BJ (cell line): Measurements from ENCODE around the gene EN2. TPM values are rescaled to one million over a fixed set of nuclear protein-coding genes. Genes with fewer than 3 reads are reported as not detected.
"Not testable (repeated sequence)": the region's sequence is repeated elsewhere in the genome, so short reads cannot be mapped to it uniquely, and the experiment has no call there.

Experiments
- CTCF ChIA-PET: fragments of 350-600 bp; formaldehyde crosslinking; extraction: SDS; loops from one replicate; lab custom pipeline; 2021; ENCODE audit warnings: antibody characterized with exemption, inconsistent platforms; lab: Yijun Ruan, JAX
- POLR2A ChIA-PET: fragments of 300-600 bp; sonication (Branson Sonifier 250); formaldehyde crosslinking; extraction: SDS; loops from one replicate; lab custom pipeline; 2021; ENCODE audit warnings: antibody characterized with exemption; lab: Charles Lee
- DNase-seq: peaks from one replicate; pipeline ENCODE4 v3.0.0-alpha.2; 2011; ENCODE audit warnings: low read depth
- H3K27me3 ChIP-seq: 2 replicates; pipeline ENCODE4 v1.6.0; 2011; ENCODE audit warnings: low read length; ENCODE audit not compliant: control insufficient read depth, insufficient read depth
- H3K36me3 ChIP-seq: 2 replicates; pipeline ENCODE4 v1.5.1; 2011; ENCODE audit warnings: low read length; ENCODE audit not compliant: control insufficient read depth, insufficient read depth
- H3K4me3 ChIP-seq: 2 replicates; pipeline ENCODE4 v1.5.1; 2011; ENCODE audit warnings: low read depth, mild to moderate bottlenecking, control low read depth, low read length
- CTCF ChIP-seq: IDR thresholded peaks from 2 replicates; pipeline ENCODE4 v1.5.1; 2011; ENCODE audit warnings: low read depth, mild to moderate bottlenecking, control low read depth, inconsistent platforms, low read length, moderate library complexity; ENCODE audit not compliant: insufficient read depth
- polyA plus RNA-seq: library from polyadenylated mRNA; depleted of rRNA; stranded (reverse); fragments of >200 nt; gene quantifications from 2 replicates; pipeline ENCODE4 v1.2.3, GENCODE V29; 2011

EN2 gene
- polyA plus RNA-seq, 1 experiment = not detected

GRCh38 chr7:155439311-155440017, 18.5 kb upstream of the EN2 start:
- DNase-seq = no peak
- H3K4me3 ChIP-seq = no peak overlapping the region
- ChIA-PET POLR2A (no interaction called here), CTCF (no interaction called here)
- 0 out of 2 replicates have a peak, but pooled peaks cover 2% of the 10 kb centered on the region for H3K27me3 ChIP-seq
- no peaks in the 10 kb centered on the region for H3K36me3 ChIP-seq
- TF ChIP-seq CTCF = no peak

- CTCF ChIA-PET = no interaction called here
- POLR2A ChIA-PET = no interaction called here
- H3K27me3 ChIP-seq = 0 out of 2 replicates have a peak, but pooled peaks cover 2% of the 10 kb centered on the region
Measured at GRCh38 chr7:155440018-155440410, 17.9 kb upstream of the EN2 start.

GRCh38 chr7:155441856-155442255, 16.1 kb upstream of the EN2 start:
- POLR2A ChIA-PET = no interaction called here
- CTCF ChIA-PET = no interaction called here
- Histone ChIP-seq H3K36me3 (no peaks in the 10 kb centered on the region), H3K27me3 (0 out of 2 replicates have a peak, but pooled peaks cover 2% of the 10 kb centered on the region), H3K4me3 (no peak overlapping the region)
- no peak for TF ChIP-seq CTCF
- no peak for DNase-seq

More at GRCh38 chr7:155440018-155440410, 17.9 kb upstream of the EN2 start:
- no peak overlapping the region for H3K4me3 ChIP-seq
- H3K36me3 ChIP-seq = no peaks in the 10 kb centered on the region
- no peak for DNase-seq
- TF ChIP-seq CTCF = no peak

GRCh38 chr7:155444746-155445145, 13.2 kb upstream of the EN2 start:
- TF ChIP-seq CTCF = no peak
- CTCF ChIA-PET = no interaction called here
- H3K27me3 ChIP-seq = peaks cover 8% of the 10 kb centered on the region
- POLR2A ChIA-PET = no interaction called here
- DNase-seq = no peak
- no peak overlapping the region for H3K4me3 ChIP-seq
- H3K36me3 ChIP-seq = no peaks in the 10 kb centered on the region

- ChIA-PET CTCF (interaction anchor here (0.7 kb wide), 1 partner anchor 24 kb away, joined by 3 read pairs; no protein-coding TSS in a partner anchor), POLR2A (interaction anchor here (0.7 kb wide), 1 partner anchor 8 kb away, joined by 8 read pairs; no protein-coding TSS in a partner anchor)
- H3K27me3 ChIP-seq = peaks cover 10% of the 10 kb centered on the region
Measured at GRCh38 chr7:155445606-155446005, 12.3 kb upstream of the EN2 start.

More at GRCh38 chr7:155445606-155446005, 12.3 kb upstream of the EN2 start:
- H3K36me3 ChIP-seq, DNase-seq, H3K4me3 ChIP-seq: not testable (repeated sequence)
